DND-41 (cell line): ENCODE measurements around the gene RSBN1L.

Experiments used
- CTCF ChIP-seq: IDR thresholded peaks from 2 replicates; pipeline ENCODE4 v1.5.1; 2012; ENCODE audit warnings: borderline replicate concordance, low read length, moderate library complexity, mild to moderate bottlenecking; ENCODE audit not compliant: poor library complexity, severe bottlenecking; ENCODE audit errors: extremely low read depth
- EZH2 ChIP-seq: IDR thresholded peaks from 3 replicates; pipeline ENCODE4 v1.6.1; 2012; ENCODE audit warnings: borderline replicate concordance, low read depth, mild to moderate bottlenecking, moderate library complexity, low read length, inconsistent platforms; ENCODE audit not compliant: severe bottlenecking

- TF ChIP-seq CTCF (no peak), EZH2 (no peak)
These were observed 64.7 kb downstream of the RSBN1L start for GRCh38 chr7:77760809-77761453.
